Psoas muscle (tissue), 8 donors: ENCODE data around the gene UQCR11. TPM values are rescaled to one million over a fixed set of nuclear protein-coding genes. Genes with fewer than 3 reads are reported as not detected.

Source experiments
- ATAC-seq, 4 donors: fragments of 200-7000 bp; cut with Tn5 transposase; one replicate each; pipeline ENCODE4 v1.9.1; 2020; ENCODE audit warnings: moderate library complexity in 3 of 4, mild to moderate bottlenecking in 2 of 4
- DNase-seq, 2 donors: peaks; one replicate each; pipeline ENCODE4 v3.0.0-alpha.2; 2020
- H3K27ac ChIP-seq: fragments of 200-600 bp; one replicate; pipeline ENCODE4 v1.8.0; 2022
- H3K27me3 ChIP-seq, 3 donors: fragments of 200-600 bp in 1 of 3; one replicate each; pipeline versions ENCODE4 v1.6.1 to v1.8.0; 2013 to 2022; ENCODE audit warnings: low read length in 2 of 3, mild to moderate bottlenecking in 2 of 3, moderate library complexity in 1 of 3; ENCODE audit not compliant: insufficient read depth in 3 of 3
- H3K36me3 ChIP-seq, 2 donors: fragments of 200-600 bp in 1 of 2; one replicate each; pipeline versions ENCODE4 v1.6.1 to v1.8.0; 2013 to 2022; ENCODE audit warnings: low read depth in 1 of 2, mild to moderate bottlenecking in 1 of 2, moderate library complexity in 1 of 2; ENCODE audit not compliant: insufficient read depth in 1 of 2
- H3K4me1 ChIP-seq: fragments of 200-600 bp; one replicate; pipeline ENCODE4 v1.8.0; 2022
- H3K4me3 ChIP-seq: fragments of 200-600 bp; one replicate; pipeline ENCODE4 v1.8.0; 2022; ENCODE audit warnings: mild to moderate bottlenecking
- H3K9me3 ChIP-seq: fragments of 200-600 bp; one replicate; pipeline ENCODE4 v1.8.0; 2022
- CTCF ChIP-seq: fragments of 200-600 bp; IDR thresholded peaks from one replicate; pipeline ENCODE4 v1.8.0; 2022; ENCODE audit warnings: antibody characterized with exemption
- WGBS, 3 donors: extraction: QIAGEN DNeasy Blood & Tissue Kit; methylation state at CpG; one replicate each; pipeline versions ENCODE4 v1.1.6 to v1.1.7; 2013; 5-methylcytosine and 5-hydroxymethylcytosine counted together
- intact Hi-C, 2 donors: fragments of 100-400 bp; cut with DNase I; formaldehyde crosslinking; loops; one replicate each; pipeline versions ENCODE4 v1.11.0 to v1.14.2; 2022
- polyA plus RNA-seq, 3 donors: library from polyadenylated mRNA; stranded (reverse); fragments of 200-250 nt; gene quantifications; one replicate each; pipeline ENCODE4 v1.2.3, GENCODE V29; 2013
- total RNA-seq, 4 donors: library from RNA; stranded (reverse); fragmentation: NEBNext Ultra II Directional in 2 of 4; extraction: Animal tissue kit (Norgen Biotek cat#: 25700) in 2 of 4; gene quantifications; one replicate each; pipeline versions ENCODE4 v1.2.1 to v1.2.4, GENCODE V29; 2021 to 2023
- donor health status: healthy with polysubstance abuse.
- donor health status: DM: no; HTN: no; CAD: no; lungs with moderate emphysema.
- donor health status: Bipolar disorder and iron deficiency.
- donor health status: healthy.
- donor health status: DM: yes; HTN: yes; CAD: no.
- donor health status: DM: no; HTN: no; CAD: no.
- donor health status: DM: no; HTN: no; CAD: no.
- donor health status: DM: yes; HTN: yes; CAD: no.

UQCR11 gene
- total and polyA plus RNA-seq, 7 donors = 320 to 534 (median 408) TPM

- no peak overlapping the region for H3K27ac ChIP-seq
- intact Hi-C loops = loop anchor here in 1 of 2 donors (5.0 kb wide), 1 partner anchor 37 kb away; no protein-coding TSS in a partner anchor
- peaks cover 2 to 40% of the 10 kb centered on the region in 2 donors for H3K36me3 ChIP-seq
- no peak for TF ChIP-seq CTCF
- ATAC-seq (no peak), DNase-seq (no peak)
- no peak overlapping the region for H3K4me3 ChIP-seq
- H3K9me3 ChIP-seq = no peaks in the 10 kb centered on the region
- no peaks in the 10 kb centered on the region for H3K27me3 ChIP-seq
- 80 to 87% (median 86%) methylated on average over 15 to 16 of the region's 16 CpGs for WGBS, 3 donors
- H3K4me1 ChIP-seq = peaks cover 6% of the 10 kb centered on the region
Measured at GRCh38 chr19:1609680-1610474, 4.6 kb upstream of the UQCR11 start.

- intact Hi-C loops = no loop called here
- no peaks in the 10 kb centered on the region for H3K9me3 ChIP-seq
- H3K27me3 ChIP-seq = no peaks in the 10 kb centered on the region
- peaks cover 12% of the 10 kb centered on the region for H3K4me1 ChIP-seq
- WGBS, 3 donors = 41 to 60% (median 49%) methylated on average over 10 of the region's 10 CpGs
- ATAC-seq (no peak), DNase-seq (no peak)
- no peak for TF ChIP-seq CTCF
- H3K27ac ChIP-seq = no peak overlapping the region
- H3K36me3 ChIP-seq = peaks cover 2 to 31% of the 10 kb centered on the region in 2 donors
- H3K4me3 ChIP-seq = no peak overlapping the region
Measured at GRCh38 chr19:1609103-1609396, 3.8 kb upstream of the UQCR11 start.

GRCh38 chr19:1608359-1609102, 3.3 kb upstream of the UQCR11 start:
- ATAC-seq (no peak), DNase-seq (no peak)
- no peaks in the 10 kb centered on the region for H3K27me3 ChIP-seq
- H3K4me1 ChIP-seq = peaks cover 17% of the 10 kb centered on the region
- H3K36me3 ChIP-seq = peaks cover 2 to 28% of the 10 kb centered on the region in 2 donors
- H3K27ac ChIP-seq = no peak overlapping the region
- no peak overlapping the region for H3K4me3 ChIP-seq
- intact Hi-C loops = no loop called here
- WGBS, 3 donors = 48 to 68% (median 64%) methylated on average over 22 to 23 of the region's 23 CpGs
- H3K9me3 ChIP-seq = no peaks in the 10 kb centered on the region
- TF ChIP-seq CTCF = no peak

- intact Hi-C loops = loop anchor here in 1 of 2 donors (2.0 kb wide), 1 partner anchor 47 kb away; the partner anchor contains the start of gene TCF3
- Histone ChIP-seq H3K4me3 (peak overlapping the region; percentile 94), H3K27ac (peak overlapping the region; percentile 93), H3K36me3 (peaks cover 0 to 26% of the 10 kb centered on the region in 2 donors), H3K4me1 (peaks cover 32% of the 10 kb centered on the region), H3K9me3 (no peaks in the 10 kb centered on the region), H3K27me3 (no peaks in the 10 kb centered on the region)
- TF ChIP-seq CTCF = no peak
- DNase-seq = no peak
- WGBS, 3 donors = 9 to 16% (median 10%) methylated on average over 16 of the region's 16 CpGs
- ATAC-seq = peak in 3 of 4 donors; percentile 1 to 13 (median 5)
Measured at GRCh38 chr19:1606138-1606651, 933 bp upstream of the UQCR11 start.
